Lower leg skin (tissue), 3 donors: ENCODE measurements around the gene SPDYE17.
"Not testable (repeated sequence)": the region's sequence is repeated elsewhere in the genome, so short reads cannot be mapped to it uniquely, and the experiment has no call there.

ENCODE experiments used
- POLR2A ChIP-seq, 2 donors: fragments of 450-650 bp; IDR thresholded peaks; one replicate each; pipeline ENCODE4 v1.6.1; 2016 to 2017; ENCODE audit warnings: antibody characterized with exemption in 2 of 2, mild to moderate bottlenecking in 1 of 2, moderate library complexity in 1 of 2
- TF ChIP-seq, protein P1 (sequence below), 3 donors: fragments of 450-650 bp; IDR thresholded peaks; one replicate each; pipeline ENCODE4 v1.5.1; 2016; ENCODE audit warnings: antibody characterized with exemption in 3 of 3, mild to moderate bottlenecking in 3 of 3, moderate library complexity in 2 of 3

DNA sequence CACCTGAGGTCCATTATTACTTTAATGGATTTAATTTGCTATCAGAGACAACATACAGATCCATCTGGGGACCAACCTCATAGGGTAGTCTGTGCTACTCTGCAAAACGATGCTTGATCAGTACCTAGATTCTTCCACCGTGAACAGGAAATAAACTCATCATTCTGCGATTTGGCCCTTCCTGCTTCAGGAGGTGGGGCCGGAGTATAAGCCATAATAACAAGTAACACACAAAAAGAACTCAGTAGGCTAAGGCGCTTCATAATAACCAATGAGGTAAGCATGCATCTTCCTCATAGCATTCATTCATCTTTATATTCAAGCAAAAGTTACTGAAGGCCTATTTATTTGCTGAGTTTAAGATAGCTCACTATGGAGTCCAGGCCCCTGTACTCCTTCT is 47.5 kb upstream of the SPDYE17 start:
- TF ChIP-seq, protein P1, sequence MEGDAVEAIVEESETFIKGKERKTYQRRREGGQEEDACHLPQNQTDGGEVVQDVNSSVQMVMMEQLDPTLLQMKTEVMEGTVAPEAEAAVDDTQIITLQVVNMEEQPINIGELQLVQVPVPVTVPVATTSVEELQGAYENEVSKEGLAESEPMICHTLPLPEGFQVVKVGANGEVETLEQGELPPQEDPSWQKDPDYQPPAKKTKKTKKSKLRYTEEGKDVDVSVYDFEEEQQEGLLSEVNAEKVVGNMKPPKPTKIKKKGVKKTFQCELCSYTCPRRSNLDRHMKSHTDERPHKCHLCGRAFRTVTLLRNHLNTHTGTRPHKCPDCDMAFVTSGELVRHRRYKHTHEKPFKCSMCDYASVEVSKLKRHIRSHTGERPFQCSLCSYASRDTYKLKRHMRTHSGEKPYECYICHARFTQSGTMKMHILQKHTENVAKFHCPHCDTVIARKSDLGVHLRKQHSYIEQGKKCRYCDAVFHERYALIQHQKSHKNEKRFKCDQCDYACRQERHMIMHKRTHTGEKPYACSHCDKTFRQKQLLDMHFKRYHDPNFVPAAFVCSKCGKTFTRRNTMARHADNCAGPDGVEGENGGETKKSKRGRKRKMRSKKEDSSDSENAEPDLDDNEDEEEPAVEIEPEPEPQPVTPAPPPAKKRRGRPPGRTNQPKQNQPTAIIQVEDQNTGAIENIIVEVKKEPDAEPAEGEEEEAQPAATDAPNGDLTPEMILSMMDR (IDR thresholded peaks at IDR 0.05) = not testable (repeated sequence)
- TF ChIP-seq POLR2A (IDR thresholded peaks at IDR 0.05) = not testable (repeated sequence)
